HT1080 (cell line): ENCODE data around the gene ITFG2. TPM values are rescaled to one million over a fixed set of nuclear protein-coding genes. Genes with fewer than 3 reads are reported as not detected.

Experiments used
- DNase-seq: peaks from one replicate; pipeline ENCODE4 v3.0.0-alpha.2; 2015; ENCODE audit warnings: low read depth
- total RNA-seq: library from RNA; depleted of rRNA; stranded (reverse); fragments of >200 nt; shearing (Covaris generic); gene quantifications from 2 replicates; pipeline ENCODE4 v1.2.3, GENCODE V29; 2014

ITFG2 gene
- total RNA-seq, 1 experiment from 2014 or later = 18.0 TPM

GRCh38 chr12:2826721-2827515 is 14.4 kb downstream of the ITFG2 start:
- DNase-seq = no peak

DNA sequence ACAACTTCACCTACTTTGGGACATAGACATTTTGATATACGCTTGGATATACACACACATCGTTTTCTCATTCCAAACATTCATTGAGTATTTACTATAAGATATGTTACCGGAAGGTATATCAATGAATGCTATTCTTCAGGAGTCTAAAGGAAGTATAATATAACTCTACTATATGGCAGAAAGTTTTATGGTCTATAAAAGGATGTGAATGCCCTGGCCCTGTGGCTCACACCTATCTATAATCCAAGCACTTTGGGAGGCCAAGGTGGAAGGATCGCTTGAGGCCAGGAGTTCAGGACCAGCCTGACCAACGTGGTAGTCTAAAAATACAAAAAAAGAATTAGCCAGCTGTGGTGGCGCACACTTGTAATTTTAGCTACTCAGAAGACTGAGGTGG is 16.8 kb downstream of the ITFG2 start:
- no peak for DNase-seq

DNA sequence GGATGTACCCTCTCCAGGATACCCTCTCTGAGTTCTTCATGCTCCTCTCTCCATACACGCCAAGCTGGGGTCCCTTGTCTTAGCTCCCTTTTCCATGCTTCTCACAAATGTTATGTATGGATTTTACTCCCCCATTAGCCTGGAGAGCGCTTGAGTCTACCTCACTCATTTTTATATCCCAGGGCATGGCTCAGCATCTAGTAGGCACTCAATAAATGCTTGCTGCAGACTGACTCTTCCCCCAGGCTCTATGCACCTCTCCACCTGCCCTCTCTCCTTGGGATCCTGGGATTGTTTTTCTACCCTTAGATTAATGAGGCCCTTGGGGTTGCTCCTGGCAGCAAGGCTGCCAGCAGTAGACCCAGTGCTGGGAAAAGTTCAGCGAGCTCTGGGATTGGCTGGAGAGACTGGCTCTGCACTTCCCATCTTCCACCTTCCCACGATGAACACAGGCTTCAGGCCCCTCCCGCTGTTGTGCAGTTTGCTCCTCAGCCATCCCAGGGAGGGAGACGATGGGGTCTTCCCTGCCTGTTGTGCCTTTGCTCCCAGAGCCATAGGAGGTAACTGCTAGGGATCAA is 20.2 kb downstream of the ITFG2 start:
- DNase-seq = no peak

GRCh38 chr12:2833327-2833726 is 20.9 kb downstream of the ITFG2 start:
- DNase-seq = no peak

- DNase-seq = no peak
Observed at GRCh38 chr12:2833810-2834209, 21.3 kb downstream of the ITFG2 start.

GRCh38 chr12:2834581-2835491 is 22.4 kb downstream of the ITFG2 start, which contains the start of gene NRIP2:
TSS of gene NRIP2 (minus strand) at chr12:2835035. CDS start at chr12:2834983, 52 bp downstream.
- no peak for DNase-seq

- DNase-seq = no peak
Observed at GRCh38 chr12:2835691-2836403, 23.4 kb downstream of the ITFG2 start.

GRCh38 chr12:2836574-2836973 is 24.1 kb downstream of the ITFG2 start:
- DNase-seq = no peak

GRCh38 chr12:2841056-2841650 is 28.7 kb downstream of the ITFG2 start:
- DNase-seq = no peak

GRCh38 chr12:2842948-2843347 is 30.5 kb downstream of the ITFG2 start:
- no peak for DNase-seq

DNA sequence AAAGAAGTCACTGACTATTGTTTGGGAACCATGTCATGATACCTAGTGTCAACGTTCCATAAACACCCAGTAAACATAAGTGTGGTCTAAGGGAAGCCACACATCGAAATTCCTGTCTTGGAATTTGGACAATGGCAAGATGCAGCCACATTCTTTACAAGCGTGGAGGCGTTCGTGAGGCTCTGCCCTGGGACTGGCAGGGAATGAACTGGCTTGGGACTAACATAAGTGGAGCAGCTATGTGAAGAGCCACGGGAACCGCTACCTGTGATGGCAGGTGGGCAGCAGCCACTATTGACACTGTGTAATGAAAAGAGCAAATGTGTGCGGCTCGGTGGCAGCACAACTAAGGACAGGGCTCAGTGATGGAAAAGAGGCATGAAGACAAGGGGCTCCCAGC is 32.3 kb downstream of the ITFG2 start:
- DNase-seq = no peak

- peak; percentile 66 for DNase-seq
Observed at GRCh38 chr12:2845280-2845679, 32.8 kb downstream of the ITFG2 start.

DNA sequence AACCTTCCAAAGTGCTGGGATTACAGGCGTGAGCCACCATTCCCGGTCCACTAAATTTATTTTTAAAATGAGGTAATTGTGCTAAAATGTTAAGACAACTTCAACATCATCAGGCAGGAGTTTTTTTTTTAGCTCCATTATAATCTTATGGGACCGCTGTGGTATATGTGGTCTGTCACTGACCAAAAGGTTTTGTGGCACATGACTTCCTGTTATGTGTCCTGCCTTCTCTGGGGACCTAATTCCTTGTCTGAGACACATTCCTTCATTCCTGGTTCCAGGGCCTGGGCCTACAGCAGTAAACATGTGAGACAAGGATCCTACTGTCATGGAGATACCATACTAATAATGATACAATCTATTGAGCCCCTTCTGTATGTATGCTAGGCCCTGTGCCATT is 39.5 kb downstream of the ITFG2 start:
- no peak for DNase-seq

GRCh38 chr12:2853626-2854025 is 41.2 kb downstream of the ITFG2 start:
- DNase-seq = peak; percentile 71

DNA sequence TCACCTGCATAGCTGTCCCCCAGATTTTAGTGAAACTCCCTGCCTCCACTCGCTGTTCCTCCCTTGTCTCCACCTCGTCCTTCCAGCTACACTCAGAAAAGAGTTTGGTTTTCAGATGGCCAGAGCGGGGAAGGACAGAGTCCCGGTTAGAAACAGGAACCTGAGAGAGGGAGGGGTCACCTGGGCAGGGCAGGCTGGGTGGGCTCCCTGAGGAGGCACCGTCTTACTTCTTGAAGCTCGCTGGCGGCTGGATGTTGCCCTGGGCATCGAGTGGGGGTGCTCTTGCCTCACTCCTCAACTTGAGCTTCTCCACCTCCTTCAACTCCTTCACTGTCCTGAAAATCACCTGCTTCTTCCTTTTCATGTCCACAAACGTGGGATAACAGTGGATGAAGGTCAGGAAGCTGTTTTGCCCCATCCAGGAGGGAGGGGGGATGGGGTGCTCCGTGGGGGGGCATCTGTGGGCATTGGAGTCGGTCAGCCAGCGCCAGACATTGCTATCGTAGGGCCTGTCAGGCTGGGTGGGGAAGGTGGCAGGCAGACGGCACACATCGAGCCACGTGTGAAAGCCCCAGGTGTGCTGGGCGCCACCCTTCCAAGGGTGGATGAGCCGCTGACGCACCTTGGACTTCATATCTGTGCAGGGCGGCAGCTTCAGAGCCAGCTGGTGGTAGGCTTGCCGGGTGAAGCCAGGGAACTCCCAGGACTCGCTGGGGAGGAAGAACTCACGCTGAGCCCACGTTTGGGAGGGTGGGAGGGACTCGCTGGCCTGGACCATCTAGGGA is 42.4 kb downstream of the ITFG2 start:
- DNase-seq = no peak

DNA sequence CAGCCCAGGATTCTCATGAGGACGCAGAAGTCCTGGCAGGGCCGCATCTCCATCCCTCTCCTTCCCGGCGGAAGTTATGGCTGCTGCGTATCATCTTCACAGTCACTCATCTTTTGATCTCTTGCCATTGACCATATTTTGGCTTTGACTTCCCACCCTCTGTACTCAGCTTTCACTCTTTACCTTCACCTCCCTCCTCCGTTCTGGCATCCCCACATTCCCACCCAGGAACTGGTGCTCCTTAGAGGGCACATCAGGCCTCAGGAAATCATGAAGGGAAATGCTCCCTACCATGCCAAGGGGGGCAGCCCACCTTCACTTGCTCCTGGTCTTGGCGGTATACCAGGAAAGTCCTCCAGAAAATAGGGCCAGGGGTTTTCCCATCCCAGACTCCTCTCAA is 43.1 kb downstream of the ITFG2 start:
- no peak for DNase-seq

DNA sequence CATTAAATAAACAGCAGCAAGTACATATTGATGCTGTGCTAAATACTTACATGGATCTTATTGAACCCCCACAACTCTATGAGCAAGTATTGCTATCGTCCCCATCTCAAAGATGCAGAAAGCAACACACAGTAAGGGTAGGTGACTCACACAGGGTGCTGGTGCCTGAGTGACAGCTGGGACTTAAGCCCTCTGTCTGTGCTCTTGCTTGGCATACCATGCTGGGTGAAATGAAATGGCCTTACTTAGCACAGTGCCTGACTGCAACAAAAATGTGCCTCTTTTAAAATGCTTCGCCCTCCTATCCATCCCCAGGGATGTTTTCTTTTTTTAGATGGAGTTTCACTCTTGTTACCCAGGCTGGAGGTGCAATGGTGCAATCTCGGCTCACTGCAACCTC is 43.6 kb downstream of the ITFG2 start:
- DNase-seq = no peak

- DNase-seq = no peak
Observed at GRCh38 chr12:2857021-2857431, 44.6 kb downstream of the ITFG2 start, which contains the start of gene TEX52. TSS of gene TEX52 (minus strand) at chr12:2857039. CDS start at chr12:2857026, 13 bp downstream.

DNA sequence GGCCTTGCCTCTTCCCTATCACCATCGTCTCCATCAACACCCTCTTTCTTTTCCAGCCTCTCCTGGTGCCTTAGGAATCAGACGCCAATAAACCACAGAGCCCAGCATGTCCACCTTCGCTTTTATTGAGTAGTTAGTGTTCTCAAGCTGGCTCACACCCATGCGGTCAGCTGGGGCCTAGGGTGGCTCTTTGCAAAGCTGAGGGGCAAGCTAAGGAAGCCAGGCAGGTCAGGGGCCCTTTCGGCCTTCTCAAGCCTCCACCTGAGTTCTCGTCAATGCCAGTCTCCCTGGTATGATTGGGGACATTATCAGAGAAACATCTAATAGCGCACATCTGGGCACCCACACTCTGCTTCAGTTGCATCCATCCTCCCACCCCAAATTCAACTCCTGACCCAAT is 45.1 kb downstream of the ITFG2 start:
- no peak for DNase-seq

DNA sequence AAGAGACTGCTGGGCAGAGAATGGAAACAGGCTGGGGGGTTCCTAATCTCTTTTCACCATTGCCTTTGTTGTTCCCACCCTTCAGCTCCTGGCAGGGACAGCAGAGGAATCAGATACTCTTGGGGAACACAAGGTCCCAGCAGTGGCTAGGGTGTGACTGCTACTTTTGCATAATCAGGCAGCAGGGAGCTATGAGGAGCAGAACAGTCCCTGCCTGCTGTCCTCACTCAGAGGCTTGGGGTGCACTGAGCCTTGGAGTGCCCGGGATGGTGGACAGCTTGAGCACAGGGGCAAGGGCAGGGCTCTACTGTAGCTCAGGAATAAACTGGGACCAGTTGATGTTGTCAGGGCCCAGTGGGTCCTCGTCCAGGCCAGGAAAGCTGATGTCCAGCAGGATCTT is 45.9 kb downstream of the ITFG2 start:
- no peak for DNase-seq
